Measurements from ENCODE around the gene HERPUD1. TPM values are rescaled to one million over a fixed set of nuclear protein-coding genes. Genes with fewer than 3 reads are reported as not detected.

The HERPUD1 gene
- total RNA-seq, 3 donors from 2014 or later (not counting 1 experiment from before 2014, with no cell fraction given): 181 to 266 (median 243) TPM

GRCh38 chr16:56988161-56988947 is 56.4 kb downstream of the HERPUD1 start:
- H3K36me3 ChIP-seq (ENCODE audit: control insufficient read depth, insufficient read depth, low read length): peaks cover 8% of the 10 kb centered on the region
- peak overlapping the region; percentile 79 for H3K27ac ChIP-seq (ENCODE audit: low read length)
- Mint-ChIP-seq H3K36me3 (peaks cover 5% of the 10 kb centered on the region), H3K27ac (peak overlapping the region; percentile 91 to 99), H3K9me3 (no peaks in the 10 kb centered on the region), H3K4me3 (peak overlapping the region; percentile 89), H3K4me1 (peaks cover 55 to 59% of the 10 kb centered on the region in 2 donors), H3K27me3 (ENCODE audit: low read depth in 2 of 2) (no peaks in the 10 kb centered on the region)
- TF ChIP-seq, protein P1, sequence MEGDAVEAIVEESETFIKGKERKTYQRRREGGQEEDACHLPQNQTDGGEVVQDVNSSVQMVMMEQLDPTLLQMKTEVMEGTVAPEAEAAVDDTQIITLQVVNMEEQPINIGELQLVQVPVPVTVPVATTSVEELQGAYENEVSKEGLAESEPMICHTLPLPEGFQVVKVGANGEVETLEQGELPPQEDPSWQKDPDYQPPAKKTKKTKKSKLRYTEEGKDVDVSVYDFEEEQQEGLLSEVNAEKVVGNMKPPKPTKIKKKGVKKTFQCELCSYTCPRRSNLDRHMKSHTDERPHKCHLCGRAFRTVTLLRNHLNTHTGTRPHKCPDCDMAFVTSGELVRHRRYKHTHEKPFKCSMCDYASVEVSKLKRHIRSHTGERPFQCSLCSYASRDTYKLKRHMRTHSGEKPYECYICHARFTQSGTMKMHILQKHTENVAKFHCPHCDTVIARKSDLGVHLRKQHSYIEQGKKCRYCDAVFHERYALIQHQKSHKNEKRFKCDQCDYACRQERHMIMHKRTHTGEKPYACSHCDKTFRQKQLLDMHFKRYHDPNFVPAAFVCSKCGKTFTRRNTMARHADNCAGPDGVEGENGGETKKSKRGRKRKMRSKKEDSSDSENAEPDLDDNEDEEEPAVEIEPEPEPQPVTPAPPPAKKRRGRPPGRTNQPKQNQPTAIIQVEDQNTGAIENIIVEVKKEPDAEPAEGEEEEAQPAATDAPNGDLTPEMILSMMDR (IDR thresholded peaks at IDR 0.05): no peak
- 81% methylated on average over 5 of the region's 6 CpGs for WGBS (ENCODE audit: insufficient coverage)
- H3K9me3 ChIP-seq (ENCODE audit: control insufficient read depth, insufficient read depth, low read length): no peaks in the 10 kb centered on the region
- H3K4me3 ChIP-seq (ENCODE audit: low read length): peak overlapping the region; percentile 89
- peaks cover 64% of the 10 kb centered on the region for H3K4me1 ChIP-seq (ENCODE audit: control insufficient read depth, insufficient read depth, low read length)
- DNase-seq: no peak
- no peak for ATAC-seq
- no peaks in the 10 kb centered on the region for H3K27me3 ChIP-seq (ENCODE audit: control insufficient read depth, insufficient read depth, low read length)
- intact Hi-C loops (cut with micrococcal nuclease): no loop called here

DNA sequence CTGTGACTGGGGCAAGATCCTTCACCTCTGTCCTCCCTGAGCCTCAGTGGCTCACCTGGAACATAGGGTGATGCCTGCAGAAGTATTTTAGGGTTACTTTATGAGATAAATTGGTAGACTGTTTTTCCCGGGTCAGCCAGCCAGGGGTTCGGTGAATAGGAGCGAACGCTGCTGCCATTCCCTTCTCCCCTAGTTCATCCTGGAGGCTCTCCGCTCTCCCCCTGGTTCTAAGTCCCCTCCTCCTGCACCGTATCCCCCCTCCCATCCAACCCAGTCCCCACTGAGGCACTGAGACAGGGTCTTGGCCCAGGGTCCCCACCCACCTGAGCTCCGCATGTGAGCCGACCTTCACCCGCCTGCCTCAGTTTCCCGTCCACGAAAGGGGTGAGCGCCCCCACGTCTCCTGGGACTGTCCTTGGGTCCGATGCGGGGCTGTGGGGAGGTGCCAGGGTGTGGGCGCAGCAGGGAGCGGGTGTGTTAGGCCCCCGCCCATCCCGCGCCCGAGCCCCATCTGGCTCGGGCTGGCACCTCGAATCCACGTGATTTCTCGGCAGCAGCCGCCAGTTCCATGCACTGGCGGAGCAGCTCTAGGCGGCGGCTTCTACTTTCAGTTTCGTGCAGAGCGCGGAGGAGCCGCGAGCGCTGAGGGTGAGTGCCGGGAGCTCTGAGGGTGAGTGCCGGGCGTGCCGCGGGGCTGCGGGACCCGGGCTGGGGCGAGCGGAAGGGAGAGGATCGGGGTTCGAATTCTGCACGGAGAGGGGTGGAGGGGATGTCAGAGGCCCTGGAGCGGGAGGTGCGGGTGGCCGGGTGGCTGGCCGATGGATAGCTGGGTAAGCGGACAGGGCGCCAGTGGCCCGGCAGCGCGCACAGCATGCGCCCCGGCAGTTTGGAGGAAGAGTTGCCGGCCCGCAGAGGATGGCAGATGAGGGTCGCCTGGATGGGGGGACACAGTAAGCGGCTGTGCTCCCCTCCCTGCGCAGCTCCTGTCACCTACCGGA is 57.3 kb downstream of the HERPUD1 start, which contains the start of gene NLRC5:
Gene NLRC5, plus strand, starts transcription at position 610 of the 998 bp plus-strand sequence. CDS start 31,156 bp downstream, outside the sequence.
- DNase-seq (peak; percentile 83 to 94), ATAC-seq (peak; percentile 94 to 96 (median 96))
- Mint-ChIP-seq H3K9me3 (no peaks in the 10 kb centered on the region), H3K36me3 (peaks cover 8% of the 10 kb centered on the region), H3K4me1 (peaks cover 64 to 68% of the 10 kb centered on the region in 2 donors), H3K27ac (peak within 1 kb of the TSS; percentile 91 to 99), H3K4me3 (peak within 1 kb of the TSS; percentile 89), H3K27me3 (ENCODE audit: low read depth in 2 of 2) (no peaks in the 10 kb centered on the region)
- Histone ChIP-seq H3K9me3 (ENCODE audit: control insufficient read depth, insufficient read depth, low read length) (no peaks in the 10 kb centered on the region), H3K27ac (ENCODE audit: low read length) (peak within 1 kb of the TSS; percentile 79), H3K4me1 (ENCODE audit: control insufficient read depth, insufficient read depth, low read length) (peaks cover 70% of the 10 kb centered on the region), H3K4me3 (ENCODE audit: low read length) (peak within 1 kb of the TSS; percentile 89), H3K27me3 (ENCODE audit: control insufficient read depth, insufficient read depth, low read length) (no peaks in the 10 kb centered on the region), H3K36me3 (ENCODE audit: control insufficient read depth, insufficient read depth, low read length) (peaks cover 8% of the 10 kb centered on the region)
- TF ChIP-seq, protein P1 (IDR thresholded peaks at IDR 0.05): no peak
- WGBS (ENCODE audit: insufficient coverage): 4% methylated on average over 64 of the region's 64 CpGs
- intact Hi-C loops (cut with micrococcal nuclease): loop anchor here (1.0 kb wide), 3 partner anchors 10 to 52 kb away; no protein-coding TSS in a partner anchor

DNA sequence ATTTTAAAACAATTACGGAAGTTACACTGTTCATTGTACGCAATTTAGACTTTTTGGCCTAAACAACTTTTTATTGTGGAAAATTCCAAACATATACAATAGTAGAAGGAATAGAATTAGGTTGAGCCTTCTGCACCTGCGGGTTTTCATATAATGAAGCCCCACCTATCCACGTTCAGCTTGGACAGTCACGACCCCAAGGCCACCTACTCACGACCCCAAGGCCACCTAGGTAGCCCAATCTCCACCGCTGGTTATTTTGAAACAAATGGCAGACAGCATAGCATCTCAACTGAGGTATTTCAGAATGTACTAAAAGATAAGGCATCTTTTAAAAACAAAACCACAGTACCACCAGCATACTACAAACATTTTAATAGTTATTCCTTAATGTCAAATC is 58.0 kb downstream of the HERPUD1 start:
- Histone ChIP-seq H3K4me3 (ENCODE audit: low read length) (peak overlapping the region; percentile 89), H3K36me3 (ENCODE audit: control insufficient read depth, insufficient read depth, low read length) (peaks cover 8% of the 10 kb centered on the region), H3K4me1 (ENCODE audit: control insufficient read depth, insufficient read depth, low read length) (peaks cover 78% of the 10 kb centered on the region), H3K27ac (ENCODE audit: low read length) (peak overlapping the region; percentile 79), H3K27me3 (ENCODE audit: control insufficient read depth, insufficient read depth, low read length) (no peaks in the 10 kb centered on the region), H3K9me3 (ENCODE audit: control insufficient read depth, insufficient read depth, low read length) (no peaks in the 10 kb centered on the region)
- no peak for DNase-seq
- ATAC-seq: no peak
- intact Hi-C loops (cut with micrococcal nuclease): loop anchor here (1.0 kb wide), 3 partner anchors 9 to 51 kb away; no protein-coding TSS in a partner anchor
- TF ChIP-seq, protein P1 (IDR thresholded peaks at IDR 0.05): no peak
- WGBS (ENCODE audit: insufficient coverage): 7% methylated on average over 5 of the region's 7 CpGs
- peaks cover 67 to 70% of the 10 kb centered on the region in 2 donors for H3K4me1 Mint-ChIP-seq
- H3K4me3 Mint-ChIP-seq: peak overlapping the region; percentile 89
- no peaks in the 10 kb centered on the region for H3K27me3 Mint-ChIP-seq (ENCODE audit: low read depth in 2 of 2)
- no peaks in the 10 kb centered on the region for H3K9me3 Mint-ChIP-seq
- peaks cover 8% of the 10 kb centered on the region for H3K36me3 Mint-ChIP-seq
- peak overlapping the region; percentile 91 to 99 for H3K27ac Mint-ChIP-seq

Data from natural killer cell (primary cell).